ENCODE results near the gene GBP7. TPM values are rescaled to one million over a fixed set of nuclear protein-coding genes. Genes with fewer than 3 reads are reported as not detected.

GBP7 gene
- total RNA-seq, 1 donor from 2014 or later = not detected

DNA sequence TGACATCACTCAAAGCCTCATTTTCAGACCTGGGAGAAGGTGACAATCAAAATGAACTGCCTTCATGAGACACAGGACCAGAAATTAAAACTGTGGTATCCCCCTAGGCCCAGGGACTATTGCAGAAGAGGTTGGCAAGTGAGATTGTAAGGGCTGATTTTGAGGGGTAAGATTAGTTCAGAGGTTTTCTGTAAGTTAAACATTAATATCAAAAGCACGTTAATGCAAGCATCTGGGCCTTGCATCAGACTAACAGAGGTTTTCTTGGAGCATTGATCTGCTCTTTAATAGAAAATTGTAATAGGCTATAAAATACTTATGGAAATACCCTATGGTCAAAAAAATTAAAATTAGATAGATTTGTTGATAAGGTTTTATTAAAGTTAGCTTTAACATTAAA, 37.5 kb upstream of the GBP7 start:
- Mint-ChIP-seq H3K4me3 (no peak overlapping the region), H3K9me3 (peaks cover 14% of the 10 kb centered on the region), H3K4me1 (no peaks in the 10 kb centered on the region), H3K36me3 (no peaks in the 10 kb centered on the region), H3K27ac (no peak overlapping the region), H3K27me3 (ENCODE audit: insufficient read depth, low read depth) (peaks cover 3% of the 10 kb centered on the region)
- Histone ChIP-seq H3K27me3 (no peaks in the 10 kb centered on the region), H3K9ac (no peak overlapping the region), H3K27ac (no peak overlapping the region), H3K4me2 (no peak overlapping the region), H3K4me1 (no peaks in the 10 kb centered on the region), H3K9me3 (ENCODE audit: low read depth) (no peaks in the 10 kb centered on the region), H3F3A (ENCODE audit: low read depth) (no peaks in the 10 kb centered on the region), H3K79me2 (ENCODE audit: low read depth) (no peaks in the 10 kb centered on the region), H2AFZ (replicated peaks) (no peak overlapping the region), H3K4me3 (no peak overlapping the region), H4K20me1 (ENCODE audit: low read depth) (no peaks in the 10 kb centered on the region), H3K36me3 (no peaks in the 10 kb centered on the region)
- no peak for DNase-seq (ENCODE audit: low spot score)
- TF ChIP-seq, protein P1, sequence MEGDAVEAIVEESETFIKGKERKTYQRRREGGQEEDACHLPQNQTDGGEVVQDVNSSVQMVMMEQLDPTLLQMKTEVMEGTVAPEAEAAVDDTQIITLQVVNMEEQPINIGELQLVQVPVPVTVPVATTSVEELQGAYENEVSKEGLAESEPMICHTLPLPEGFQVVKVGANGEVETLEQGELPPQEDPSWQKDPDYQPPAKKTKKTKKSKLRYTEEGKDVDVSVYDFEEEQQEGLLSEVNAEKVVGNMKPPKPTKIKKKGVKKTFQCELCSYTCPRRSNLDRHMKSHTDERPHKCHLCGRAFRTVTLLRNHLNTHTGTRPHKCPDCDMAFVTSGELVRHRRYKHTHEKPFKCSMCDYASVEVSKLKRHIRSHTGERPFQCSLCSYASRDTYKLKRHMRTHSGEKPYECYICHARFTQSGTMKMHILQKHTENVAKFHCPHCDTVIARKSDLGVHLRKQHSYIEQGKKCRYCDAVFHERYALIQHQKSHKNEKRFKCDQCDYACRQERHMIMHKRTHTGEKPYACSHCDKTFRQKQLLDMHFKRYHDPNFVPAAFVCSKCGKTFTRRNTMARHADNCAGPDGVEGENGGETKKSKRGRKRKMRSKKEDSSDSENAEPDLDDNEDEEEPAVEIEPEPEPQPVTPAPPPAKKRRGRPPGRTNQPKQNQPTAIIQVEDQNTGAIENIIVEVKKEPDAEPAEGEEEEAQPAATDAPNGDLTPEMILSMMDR (IDR thresholded peaks at IDR 0.05) = no peak
- TF ChIP-seq EZH2 (IDR thresholded peaks at IDR 0.05) = no peak
- no peak for TF ChIP-seq EZH2phosphoT487 (IDR thresholded peaks at IDR 0.05)

DNA sequence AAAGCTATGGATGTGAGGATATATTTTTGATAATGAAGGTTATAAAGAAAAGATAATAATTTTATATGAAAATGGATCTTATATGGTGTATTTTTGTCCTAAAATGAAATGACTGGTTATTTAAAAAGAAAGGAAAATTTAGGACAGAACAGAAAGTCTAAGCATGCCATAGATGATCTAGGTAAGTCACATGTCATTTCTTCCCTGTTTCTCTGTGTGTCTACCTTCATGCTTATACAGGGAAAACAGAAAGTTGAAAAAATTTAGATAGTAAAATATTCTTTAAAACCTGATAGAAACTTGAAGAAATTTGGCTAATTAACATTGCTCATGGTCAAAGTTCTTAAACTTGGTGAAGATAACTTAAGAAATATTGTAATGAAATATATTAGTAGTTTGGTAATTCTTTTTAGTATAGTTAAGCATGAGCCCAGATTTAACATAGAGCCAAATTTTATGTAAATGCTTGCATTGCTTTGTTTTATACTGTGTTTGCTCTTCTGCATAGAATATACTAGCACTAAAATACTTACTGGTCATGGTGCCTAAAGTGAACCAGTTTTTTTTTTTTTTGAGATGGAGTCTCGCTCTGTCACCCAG, 35.3 kb upstream of the GBP7 start:
- Mint-ChIP-seq H3K4me1 (no peaks in the 10 kb centered on the region), H3K27me3 (ENCODE audit: insufficient read depth, low read depth) (no peaks in the 10 kb centered on the region), H3K4me3 (no peak overlapping the region), H3K27ac (no peak overlapping the region), H3K9me3 (peaks cover 17% of the 10 kb centered on the region), H3K36me3 (no peaks in the 10 kb centered on the region)
- no peak for TF ChIP-seq EZH2 (IDR thresholded peaks at IDR 0.05)
- no peak for TF ChIP-seq EZH2phosphoT487 (IDR thresholded peaks at IDR 0.05)
- TF ChIP-seq, protein P1 (IDR thresholded peaks at IDR 0.05) = no peak
- no peaks in the 10 kb centered on the region for H3K4me1 ChIP-seq
- H3K27me3 ChIP-seq = no peaks in the 10 kb centered on the region
- no peaks in the 10 kb centered on the region for H3F3A ChIP-seq (ENCODE audit: low read depth)
- H3K9me3 ChIP-seq (ENCODE audit: low read depth) = no peaks in the 10 kb centered on the region
- no peak overlapping the region for H3K4me2 ChIP-seq
- DNase-seq (ENCODE audit: low spot score) = no peak
- no peak overlapping the region for H3K4me3 ChIP-seq
- no peak overlapping the region for H2AFZ ChIP-seq (replicated peaks)
- no peaks in the 10 kb centered on the region for H4K20me1 ChIP-seq (ENCODE audit: low read depth)
- H3K36me3 ChIP-seq = no peaks in the 10 kb centered on the region
- no peak overlapping the region for H3K27ac ChIP-seq
- H3K9ac ChIP-seq = no peak overlapping the region
- H3K79me2 ChIP-seq (ENCODE audit: low read depth) = no peaks in the 10 kb centered on the region

DNA sequence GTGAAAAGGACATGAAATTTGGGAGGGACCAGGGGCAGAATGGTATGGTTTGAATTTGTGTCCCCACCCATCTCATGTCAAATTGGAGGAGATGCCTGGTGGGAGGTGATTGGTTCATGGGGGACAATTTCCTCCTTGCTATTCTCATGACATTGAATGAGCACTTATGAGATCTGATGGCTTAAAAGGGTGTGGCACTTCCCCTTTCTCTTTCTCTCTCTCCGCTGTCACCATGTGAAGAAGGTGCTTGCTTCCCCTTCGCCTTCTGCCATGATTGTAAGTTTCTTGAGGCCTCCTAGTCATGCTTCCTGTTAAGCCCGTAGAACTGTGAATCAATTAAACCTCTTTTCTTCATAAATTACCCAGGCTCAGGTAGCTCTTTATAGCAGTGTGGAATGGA, 30.6 kb upstream of the GBP7 start:
- H3F3A ChIP-seq (ENCODE audit: low read depth) = no peaks in the 10 kb centered on the region
- no peak for DNase-seq (ENCODE audit: low spot score)
- H3K27me3 ChIP-seq = no peaks in the 10 kb centered on the region
- H3K9ac ChIP-seq = no peak overlapping the region
- no peaks in the 10 kb centered on the region for H3K27me3 Mint-ChIP-seq (ENCODE audit: insufficient read depth, low read depth)
- H3K4me3 ChIP-seq = no peak overlapping the region
- H3K9me3 Mint-ChIP-seq = peaks cover 20% of the 10 kb centered on the region
- no peak overlapping the region for H3K27ac Mint-ChIP-seq
- H3K79me2 ChIP-seq (ENCODE audit: low read depth) = no peaks in the 10 kb centered on the region
- no peaks in the 10 kb centered on the region for H3K4me1 Mint-ChIP-seq
- H3K4me1 ChIP-seq = no peaks in the 10 kb centered on the region
- no peaks in the 10 kb centered on the region for H3K36me3 Mint-ChIP-seq
- H3K36me3 ChIP-seq = no peaks in the 10 kb centered on the region
- H2AFZ ChIP-seq (replicated peaks) = no peak overlapping the region
- TF ChIP-seq EZH2 (IDR thresholded peaks at IDR 0.05) (no peak), EZH2phosphoT487 (IDR thresholded peaks at IDR 0.05) (no peak)
- TF ChIP-seq, protein P1 (IDR thresholded peaks at IDR 0.05) = no peak
- no peak overlapping the region for H3K27ac ChIP-seq
- no peaks in the 10 kb centered on the region for H3K9me3 ChIP-seq (ENCODE audit: low read depth)
- H3K4me3 Mint-ChIP-seq = no peak overlapping the region
- H3K4me2 ChIP-seq = no peak overlapping the region
- no peaks in the 10 kb centered on the region for H4K20me1 ChIP-seq (ENCODE audit: low read depth)
